ENCODE data around the gene APOL5.
"Not testable (repeated sequence)": the region's sequence is repeated elsewhere in the genome, so short reads cannot be mapped to it uniquely, and the experiment has no call there.

The APOL5 gene

DNA sequence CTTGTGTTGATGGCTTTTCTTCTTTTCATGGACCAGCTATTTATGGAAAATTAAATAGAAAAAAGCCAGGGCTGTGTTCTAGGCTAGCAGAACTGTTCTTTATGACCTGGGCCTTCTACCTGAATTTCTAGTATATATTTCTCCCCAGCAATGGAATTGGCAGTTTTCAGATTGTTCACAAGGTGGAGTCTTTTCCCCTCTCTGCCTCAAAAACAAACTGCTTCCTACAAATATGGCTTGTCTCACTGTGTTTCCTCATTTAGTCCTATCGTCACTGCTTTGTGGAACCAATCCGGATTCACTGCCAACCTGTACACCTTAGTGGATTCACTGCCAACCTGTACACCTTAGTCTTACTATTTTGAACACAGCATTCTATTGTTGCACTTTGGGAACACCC lies 5.0 kb upstream of the APOL5 start:
- DNase-seq, result no peak

DNA sequence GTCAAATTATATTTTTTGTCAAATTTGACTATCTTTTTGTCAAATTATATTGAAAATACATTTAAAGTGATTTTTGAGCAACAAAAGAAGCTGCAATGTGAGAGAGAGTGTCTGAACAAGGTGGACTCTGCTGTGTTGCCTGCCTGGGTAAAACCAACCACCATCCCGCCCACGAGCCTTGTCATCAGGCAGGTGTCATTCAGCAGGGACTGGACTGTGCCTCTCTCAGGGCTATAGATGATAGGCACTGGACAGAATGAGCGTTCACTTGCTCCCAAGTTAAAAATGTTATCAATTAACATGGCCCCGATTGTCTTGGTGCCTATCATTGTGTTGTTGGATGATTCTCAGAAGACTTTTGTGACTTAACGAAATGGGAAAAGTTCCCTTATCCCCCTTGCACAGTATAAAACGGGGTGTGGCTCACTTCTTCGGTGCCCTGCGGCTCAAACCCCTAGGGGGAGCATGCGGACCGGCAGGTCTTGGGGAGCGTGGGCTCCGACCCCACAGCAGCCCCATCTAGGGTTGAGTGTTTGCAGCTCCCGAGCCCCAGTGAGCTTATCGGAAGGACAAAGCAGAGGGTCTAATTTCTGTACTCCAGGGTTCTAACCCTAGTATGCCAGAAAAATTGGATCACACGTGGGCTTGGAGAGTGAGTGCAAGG lies 1.7 kb downstream of the APOL5 start:
- no peak for DNase-seq

DNA sequence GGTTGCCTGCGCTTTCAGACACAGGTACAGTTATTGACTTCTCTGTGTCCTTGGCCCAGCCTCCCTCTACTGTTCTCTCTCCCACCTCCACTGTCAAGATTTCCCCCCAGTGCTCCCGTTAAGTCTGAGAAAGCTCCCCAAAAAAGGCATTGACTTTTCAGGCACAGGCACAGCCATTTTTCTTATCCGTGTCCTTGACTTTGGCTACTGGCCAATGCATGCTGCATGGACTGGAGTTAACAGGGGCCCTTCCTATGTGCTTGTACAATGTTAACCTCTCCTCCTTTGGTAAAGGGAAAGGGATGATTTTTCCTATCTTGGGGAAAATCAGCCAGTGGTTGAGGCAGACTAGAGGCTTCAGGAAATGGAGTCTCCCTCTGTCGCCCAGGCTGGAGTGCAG lies 4.3 kb downstream of the APOL5 start:
- no peak for DNase-seq

DNA sequence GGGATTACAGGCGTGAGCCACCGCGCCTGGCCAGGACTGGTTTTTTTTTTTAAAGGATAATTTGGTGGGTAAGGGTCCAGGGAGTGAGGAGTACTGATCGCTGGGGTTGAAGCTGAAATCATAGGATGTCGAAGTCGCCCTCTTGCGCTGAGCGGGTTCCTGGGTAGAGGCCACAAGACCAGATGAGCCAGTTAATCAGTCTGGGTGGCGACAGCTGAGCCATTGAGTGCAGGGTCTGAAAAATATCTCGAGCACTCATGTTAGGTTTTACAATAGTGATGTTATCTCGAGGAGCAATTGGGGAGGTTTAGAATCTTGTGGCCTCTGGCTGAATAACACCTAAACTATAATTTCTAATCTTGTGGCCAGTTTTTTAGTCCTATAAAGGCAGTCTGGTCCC lies 7.8 kb downstream of the APOL5 start:
- no peak for DNase-seq

DNA sequence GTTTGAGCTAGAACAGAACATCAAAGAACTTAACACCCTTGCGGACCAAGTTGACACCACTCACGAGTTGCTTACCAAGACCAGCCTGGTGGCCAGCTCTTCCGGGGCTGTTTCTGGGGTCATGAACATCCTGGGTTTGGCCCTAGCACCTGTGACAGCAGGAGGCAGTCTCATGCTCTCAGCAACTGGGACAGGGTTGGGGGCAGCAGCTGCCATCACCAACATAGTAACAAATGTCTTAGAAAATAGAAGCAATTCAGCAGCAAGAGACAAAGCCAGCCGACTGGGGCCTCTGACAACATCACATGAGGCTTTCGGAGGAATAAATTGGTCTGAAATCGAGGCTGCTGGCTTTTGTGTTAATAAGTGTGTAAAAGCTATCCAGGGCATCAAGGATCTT lies 8.7 kb downstream of the APOL5 start:
- DNase-seq, result no peak

DNA sequence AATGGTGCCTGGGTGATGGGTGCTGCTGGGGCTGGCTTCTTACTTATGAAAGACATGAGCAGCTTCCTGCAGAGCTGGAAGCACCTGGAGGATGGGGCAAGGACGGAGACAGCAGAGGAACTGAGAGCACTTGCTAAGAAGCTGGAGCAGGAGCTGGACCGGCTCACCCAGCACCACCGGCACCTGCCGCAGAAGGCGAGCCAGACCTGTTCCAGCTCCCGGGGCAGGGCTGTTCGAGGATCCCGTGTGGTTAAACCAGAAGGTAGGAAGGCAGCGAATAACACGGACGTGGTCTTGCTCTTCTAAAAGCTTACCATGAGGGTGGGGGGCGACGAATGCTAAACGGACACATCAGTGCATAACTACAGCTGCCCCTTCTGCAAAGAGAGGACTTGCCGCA lies 9.3 kb downstream of the APOL5 start:
- no peak for DNase-seq

DNA sequence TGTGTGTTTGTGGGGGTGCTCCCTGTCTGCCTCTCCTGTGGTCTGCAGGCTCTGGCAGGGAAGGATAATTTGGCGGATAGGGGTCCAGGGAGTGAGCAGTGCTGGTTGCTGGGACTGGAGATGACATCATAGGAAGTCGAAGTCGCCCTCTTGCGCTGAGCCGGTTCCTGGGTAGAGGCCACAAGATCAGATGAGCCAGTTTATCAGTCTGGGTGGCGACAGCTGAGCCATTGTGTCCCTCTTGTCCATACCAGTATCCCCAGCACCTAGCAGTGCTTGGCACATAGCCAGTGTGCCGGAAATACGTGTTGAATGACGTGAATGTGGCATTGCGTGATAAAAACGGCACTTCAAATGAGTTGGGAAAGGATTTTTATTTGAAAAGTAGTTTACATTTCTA lies 9.8 kb downstream of the APOL5 start:
- DNase-seq, result no peak

DNA sequence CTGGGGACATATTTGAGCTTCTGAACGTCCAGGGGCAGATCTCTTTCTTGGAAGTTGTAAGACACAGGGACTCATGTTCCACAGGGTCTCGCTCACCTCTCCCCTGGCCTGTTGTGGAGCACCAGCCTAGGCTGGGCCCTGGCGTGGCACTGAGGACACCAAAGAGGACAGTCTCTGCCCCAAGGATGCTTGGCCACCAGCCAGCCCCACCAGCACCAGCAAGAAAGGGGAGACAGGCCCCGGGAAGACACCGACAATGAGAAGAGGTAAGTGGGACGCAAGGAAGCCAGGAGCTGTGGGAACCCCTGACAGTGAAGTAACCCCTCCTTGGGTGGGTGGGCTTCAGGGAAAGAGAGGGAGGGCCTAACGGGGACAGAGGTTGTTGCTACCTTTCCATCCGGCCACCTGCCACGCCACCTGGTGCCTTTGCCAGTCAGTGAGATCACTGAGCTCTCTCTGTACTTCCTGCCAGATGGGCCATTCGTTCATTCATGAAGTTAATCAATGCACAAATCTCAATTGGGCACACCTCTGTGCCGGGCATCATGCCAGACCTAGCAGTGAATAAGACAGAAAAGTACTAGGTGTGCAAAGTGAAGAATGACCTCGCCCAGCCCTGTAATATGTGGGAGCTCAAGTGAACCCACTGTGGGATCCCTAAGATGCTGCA lies 11.1 kb downstream of the APOL5 start:
- DNase-seq, result no peak

DNA sequence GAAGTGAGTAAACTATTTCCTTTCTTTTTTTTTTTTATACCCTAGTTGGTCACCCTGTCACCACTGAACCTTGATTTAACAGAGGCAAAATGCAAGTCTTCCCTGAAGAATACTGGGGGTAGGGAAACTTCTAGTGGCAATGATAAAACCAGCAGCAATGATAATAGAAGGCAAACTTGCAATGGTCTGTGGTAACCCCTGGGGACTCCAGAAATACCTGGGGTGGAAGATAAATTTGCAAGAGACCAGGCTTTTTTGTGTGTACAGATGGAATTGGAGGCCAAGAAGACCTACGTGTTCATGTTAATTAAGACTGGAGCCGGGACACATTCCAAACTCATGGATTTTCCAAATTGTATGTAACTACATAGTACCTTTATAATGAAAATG lies 11.6 kb downstream of the APOL5 start:
- DNase-seq, result no peak

DNA sequence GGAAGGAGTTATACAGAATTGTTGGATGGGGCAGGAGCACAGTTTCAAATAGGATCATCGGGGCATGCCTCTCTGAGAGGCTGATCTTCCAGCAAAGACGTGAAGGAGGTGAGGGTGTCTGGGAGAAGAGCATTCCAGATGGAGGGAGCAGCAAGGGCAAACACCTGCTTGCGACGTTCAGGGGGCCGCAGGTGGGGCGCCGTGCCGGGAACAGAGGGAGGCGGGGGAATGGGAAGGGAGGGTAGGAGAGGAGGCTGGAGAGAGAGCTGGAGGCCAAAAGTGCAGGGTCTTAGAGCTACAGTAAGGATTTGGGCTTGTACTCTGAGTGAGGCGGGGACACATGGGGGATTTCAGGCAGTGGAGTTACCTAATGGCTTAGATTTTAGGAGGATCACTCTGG lies 13.6 kb downstream of the APOL5 start:
- DNase-seq, result no peak

DNA sequence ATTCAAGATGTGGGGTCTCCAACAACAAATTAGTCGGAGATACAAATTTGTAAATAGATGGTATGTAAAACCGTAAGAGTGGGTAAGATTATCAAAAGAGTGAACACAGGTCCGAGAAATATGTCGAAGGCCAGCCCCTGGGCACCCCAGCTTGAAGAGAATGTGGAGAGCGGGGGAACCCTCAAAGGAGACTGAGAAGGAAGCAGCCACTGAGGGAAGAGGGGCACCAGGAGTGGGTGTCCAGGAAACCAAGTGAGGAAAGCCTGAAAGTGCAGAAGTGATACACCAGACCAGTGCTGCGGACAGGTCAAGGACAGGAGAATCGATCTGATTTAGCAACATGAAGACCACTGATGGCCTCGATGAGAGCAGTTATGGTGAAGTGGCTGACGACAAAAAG lies 14.4 kb downstream of the APOL5 start:
- DNase-seq, result no peak

DNA sequence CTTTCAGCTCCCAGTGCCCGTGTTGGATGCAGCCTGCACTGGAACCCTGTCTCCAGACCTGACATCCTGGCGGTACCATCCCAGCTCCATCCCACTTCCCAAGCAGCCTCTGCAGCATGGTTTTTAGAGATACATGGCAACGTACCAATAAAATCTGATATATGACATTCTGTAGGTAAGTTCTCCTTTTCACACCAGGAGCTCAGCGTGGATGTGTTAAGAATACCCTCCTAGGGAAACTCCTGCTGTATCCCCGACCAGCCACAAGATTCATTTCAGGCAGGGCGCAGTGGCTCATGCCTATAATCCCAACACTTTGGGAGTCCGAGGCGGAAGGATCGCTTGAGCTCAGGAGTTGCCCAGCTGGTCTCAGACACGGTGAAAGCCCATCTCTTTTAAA lies 15.4 kb downstream of the APOL5 start:
- no peak for DNase-seq

DNA sequence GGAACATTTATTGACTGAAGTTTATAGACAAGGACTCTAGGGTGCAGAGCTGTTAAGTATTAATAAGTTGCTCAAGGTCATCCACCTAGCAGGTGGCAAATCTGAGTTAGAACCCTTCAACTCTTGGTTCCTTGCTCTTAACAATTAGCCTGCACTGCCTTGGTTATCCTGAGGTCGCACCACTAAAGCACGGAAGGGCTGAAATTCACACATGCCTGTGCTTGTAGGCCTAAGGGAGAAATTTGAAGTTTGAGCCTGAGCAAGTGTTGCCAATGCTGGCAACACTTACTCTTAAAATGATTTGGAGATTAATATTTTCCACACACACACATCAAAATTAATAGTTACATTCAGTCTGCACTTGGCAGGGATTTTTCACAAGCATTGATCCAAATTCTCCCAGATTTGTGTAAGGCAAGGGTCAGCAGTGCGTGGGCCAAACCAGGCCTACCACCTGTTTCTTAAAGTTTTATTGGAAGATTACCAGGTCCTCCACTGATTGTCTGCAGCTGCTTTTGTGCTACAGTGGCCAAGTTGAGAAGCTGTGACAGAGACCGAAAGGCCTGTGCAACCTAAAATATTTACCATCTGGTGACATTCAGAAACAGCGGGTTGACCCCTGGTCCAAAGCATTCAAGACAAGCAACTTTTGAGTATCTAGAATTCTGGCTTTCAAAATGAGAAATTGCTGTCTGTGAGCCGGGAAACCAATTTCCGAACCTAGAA lies 16.3 kb downstream of the APOL5 start:
- DNase-seq, result no peak

DNA sequence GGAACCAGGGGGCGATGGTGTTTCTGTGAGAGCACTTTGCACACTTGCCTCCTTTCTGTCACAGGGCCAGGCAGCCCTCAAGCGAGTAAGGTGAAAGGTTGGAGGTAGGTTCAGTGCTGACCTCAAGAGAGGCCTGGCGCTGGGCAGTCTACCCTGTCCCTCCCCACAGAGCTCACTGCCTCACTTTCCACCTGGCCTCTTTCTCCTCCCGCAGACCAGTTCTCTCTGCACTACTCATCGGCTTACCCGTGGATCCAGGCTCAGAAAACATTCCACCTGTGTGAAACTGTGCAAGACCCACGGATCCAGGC lies 16.8 kb downstream of the APOL5 start:
- DNase-seq, result no peak

DNA sequence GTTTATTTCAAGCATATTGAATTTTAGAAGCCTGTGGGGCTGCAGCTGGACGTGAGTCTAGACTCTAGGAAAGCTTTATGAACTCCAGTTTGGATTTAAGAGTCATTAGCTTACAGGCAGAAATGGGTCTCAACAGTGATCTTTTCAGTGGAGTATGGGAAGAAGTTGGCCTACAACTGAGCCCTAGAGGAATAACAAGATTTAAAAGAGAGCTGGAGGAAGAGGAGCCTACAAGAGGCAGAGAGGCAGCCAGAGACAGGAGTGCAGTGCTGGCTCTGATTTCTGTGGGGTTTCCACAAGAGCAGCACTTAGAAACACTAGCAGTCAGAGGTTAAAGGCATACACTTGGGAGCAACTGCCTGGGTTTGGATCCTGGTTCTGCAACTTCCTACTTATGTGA lies 17.9 kb downstream of the APOL5 start:
- no peak for DNase-seq

DNA sequence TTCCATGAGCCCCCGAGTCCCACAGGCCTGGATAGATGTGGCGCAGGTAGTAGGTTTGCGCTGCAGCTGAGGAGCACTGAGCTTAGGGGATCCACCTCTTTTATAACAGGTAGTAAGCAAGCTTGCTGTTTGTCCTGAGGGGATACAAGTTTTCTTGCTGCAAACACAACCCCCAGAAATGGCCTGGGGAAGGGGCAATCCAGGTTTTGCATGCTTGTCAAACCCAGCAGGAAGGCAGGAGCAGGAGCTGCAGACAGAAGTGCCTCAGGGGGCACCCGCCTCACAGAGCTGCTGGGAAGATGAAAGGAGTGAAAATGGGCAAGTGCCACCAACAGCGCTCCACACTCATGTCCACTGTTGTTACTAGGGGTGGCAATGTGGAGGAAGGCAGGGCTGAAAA lies 18.5 kb downstream of the APOL5 start:
- DNase-seq, result no peak

DNA sequence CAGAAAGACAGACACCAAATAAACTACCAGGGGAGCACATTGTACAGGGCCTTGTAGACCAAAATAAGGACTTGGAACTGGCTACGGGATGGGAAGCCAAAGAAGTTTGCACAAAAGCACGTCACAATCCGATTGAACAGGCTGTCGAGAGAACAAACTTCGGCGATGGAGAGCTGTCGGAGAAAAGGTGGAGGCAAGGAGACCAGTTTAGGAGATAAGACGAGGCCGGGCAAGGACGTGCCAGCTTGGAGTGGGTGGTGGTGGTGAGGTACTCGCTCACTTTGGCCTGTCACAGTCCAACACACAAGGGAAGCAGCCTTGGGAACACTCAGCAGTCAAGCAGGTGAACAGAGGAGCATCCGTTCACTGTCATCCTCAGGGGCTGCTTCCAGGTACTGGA lies 19.0 kb downstream of the APOL5 start:
- no peak for DNase-seq

DNA sequence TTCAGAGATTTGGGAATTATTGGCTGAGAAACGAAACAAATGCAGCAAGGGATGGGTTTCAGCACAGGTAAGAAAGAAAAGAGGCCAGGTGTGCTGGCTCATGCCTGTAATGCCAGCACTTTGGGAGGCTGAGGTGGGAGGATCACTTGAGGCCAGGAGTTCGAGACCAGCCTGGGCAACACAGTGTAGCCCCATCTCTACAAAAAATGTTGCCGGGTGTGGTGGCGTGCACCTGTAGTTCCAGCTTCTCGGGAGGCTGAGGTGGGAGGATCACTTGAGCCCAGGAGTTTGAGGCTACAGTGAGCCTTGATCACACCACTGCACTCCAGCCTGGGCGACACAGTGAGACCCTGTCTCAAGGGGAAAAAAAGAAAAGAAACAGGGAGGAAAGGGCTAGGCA lies 20.2 kb downstream of the APOL5 start:
- not testable (repeated sequence) for DNase-seq

DNA sequence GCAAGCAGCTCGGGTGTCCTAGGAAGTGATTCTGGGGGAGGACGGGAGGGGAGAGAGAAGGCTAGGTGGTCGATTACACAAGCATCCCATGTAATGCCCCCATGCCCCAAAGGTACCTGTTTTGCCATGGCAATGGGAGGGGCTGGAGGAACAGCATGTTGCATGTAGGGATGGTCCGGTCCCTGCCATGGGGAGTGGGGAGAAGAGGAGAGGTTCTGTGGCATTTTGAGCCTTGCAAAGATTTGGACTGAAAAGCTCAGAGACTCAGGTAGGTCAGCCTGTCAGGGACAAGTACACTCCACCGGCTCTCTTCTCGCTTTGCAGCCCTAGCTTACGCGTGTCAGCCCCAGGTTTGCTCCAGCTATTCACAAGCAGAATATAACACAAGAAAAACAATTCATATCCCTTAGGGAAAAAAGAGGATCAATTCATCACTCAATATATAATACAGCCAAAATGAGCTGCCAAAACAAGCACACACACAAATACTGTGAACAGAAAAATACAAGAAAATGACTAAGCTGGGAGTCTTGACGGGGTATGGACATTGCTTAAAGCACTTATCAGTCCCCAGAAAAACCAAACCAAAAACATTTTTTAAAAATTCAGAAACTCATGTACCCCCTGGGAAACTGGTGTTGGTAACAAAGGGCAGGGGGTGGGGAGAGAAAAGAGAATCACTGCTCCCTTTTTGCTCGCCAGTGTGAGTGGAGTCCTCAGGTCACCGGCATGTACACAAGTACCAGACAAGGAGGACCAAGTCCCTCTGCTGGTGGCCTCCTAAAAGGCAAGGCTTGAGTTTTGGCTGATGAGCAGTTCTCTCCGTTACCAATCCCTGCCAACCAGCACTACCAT lies 21.6 kb downstream of the APOL5 start:
- DNase-seq, result no peak

DNA sequence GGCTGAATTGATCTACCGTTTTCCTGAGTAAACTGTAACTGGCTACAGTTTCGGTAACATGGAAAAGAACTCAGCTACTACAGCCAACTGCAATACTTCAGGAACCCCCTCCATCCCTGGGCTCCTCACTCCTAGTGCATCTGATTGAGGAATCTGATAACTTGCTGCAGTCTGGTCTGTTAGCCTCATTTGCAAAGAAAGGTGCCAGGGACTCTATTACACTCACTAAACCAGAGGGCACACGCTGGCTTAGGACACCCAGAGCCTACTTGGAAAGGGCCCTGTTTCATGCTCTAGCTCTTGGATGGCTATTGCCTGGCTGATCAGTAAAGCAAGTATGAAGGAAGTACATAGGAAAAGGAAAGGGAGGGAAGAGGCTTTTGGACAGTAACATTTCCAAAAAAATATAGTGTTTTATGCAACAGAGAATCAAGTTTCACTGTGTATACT lies 22.3 kb downstream of the APOL5 start:
- DNase-seq, result no peak

DNA sequence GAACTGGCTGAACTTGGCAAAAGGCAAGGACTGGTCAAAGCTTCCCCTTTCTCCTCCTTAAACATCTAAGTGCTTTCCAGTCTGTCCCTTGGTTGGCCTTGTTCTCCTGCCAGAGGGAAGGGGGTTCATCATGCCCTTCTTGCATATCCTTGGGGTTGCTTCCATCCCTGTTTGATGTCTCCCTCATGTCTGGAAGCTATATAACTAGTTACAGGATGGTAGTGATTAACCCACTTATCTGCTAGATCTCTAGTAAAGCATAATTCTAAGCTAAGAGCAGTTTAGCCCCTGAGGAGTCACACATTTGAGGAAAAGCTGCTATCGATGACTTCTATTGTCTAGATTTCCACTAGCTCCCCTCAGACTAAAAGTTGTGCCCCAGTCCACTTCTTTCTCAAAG lies 22.9 kb downstream of the APOL5 start:
- no peak for DNase-seq

DNA sequence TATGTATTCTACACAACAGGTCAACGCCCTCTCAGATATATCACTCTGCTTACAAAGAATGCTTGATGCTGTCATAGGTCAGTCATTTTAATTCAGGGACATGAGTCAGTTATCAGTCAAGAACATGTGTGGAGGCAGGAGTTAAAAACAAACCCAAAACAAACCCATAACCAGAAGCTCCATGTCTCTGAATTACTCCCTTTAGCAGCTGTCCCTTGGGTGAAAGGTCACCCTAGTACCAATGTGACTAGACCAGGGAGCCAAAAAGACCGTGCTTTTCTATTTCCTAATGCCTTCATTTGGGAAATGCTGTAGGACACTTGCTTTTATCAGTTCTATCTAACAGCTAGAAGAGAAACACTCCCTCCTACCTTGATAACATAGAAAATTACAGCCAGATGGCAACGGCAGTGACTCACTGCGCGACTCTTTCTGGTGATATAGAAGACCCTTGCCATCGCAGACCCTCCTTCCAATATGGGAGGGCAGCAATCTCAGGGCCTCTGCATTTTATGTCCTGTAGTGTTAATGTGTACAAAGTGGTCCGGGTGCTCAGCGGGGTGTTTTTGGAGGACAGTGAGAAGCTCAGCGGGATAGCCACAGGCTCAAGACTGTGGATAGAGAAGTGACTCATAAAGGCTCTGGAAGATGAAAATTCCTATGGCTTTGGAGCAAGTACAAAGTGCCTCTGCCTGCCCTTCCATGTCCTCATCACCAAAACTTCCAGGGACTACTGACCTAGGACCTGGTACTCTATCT lies 24.8 kb downstream of the APOL5 start:
- DNase-seq, result no peak

DNA sequence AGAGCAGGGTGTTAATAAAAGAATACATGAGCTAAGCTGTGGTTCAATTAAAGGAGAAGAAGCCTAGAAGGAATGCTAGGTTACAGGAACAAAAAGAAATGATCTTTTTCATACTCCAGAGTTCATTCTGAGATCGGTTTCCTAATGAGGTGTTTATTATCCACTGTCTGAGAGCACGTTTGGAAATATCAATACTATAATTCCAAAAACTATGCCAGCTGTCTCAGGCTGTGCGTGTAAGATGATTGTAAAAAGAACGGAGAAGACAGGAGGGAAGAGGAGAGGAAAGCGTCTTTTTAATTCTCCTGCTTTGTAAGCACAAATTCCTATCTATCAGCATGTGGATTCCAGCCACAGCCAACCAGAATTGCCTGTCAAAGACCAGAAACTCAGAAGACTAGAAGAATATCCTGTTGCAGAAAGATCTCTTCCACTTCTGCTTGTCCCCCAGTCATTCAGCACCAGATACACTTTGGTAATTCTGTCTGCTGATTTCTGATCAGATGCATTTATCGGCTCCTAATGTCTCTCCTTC lies 25.7 kb downstream of the APOL5 start:
- DNase-seq, result no peak

All from activated CD4-positive, alpha-beta T cell treated with anti-CD3 and anti-CD28 coated beads for 1 hour (primary cell).